Smooth muscle cell (in vitro differentiated cells): Measurements from ENCODE around the gene STMN1. TPM values are rescaled to one million over a fixed set of nuclear protein-coding genes. Genes with fewer than 3 reads are reported as not detected.
A peak's percentile ranks its signal among the peaks of the same experiment; 100 is the strongest.

Source experiments
- DNase-seq: peaks from one replicate; lab custom pipeline; 2025; ENCODE audit not compliant: unreplicated experiment; lab: John Stamatoyannopoulos, UW
- H2AFZ ChIP-seq: fragments of 200-600 bp; sonication (generic); 2 replicates; pipeline ENCODE4 v1.6.0; 2016; ENCODE audit warnings: antibody characterized with exemption, low read depth, mild to moderate bottlenecking
- H3F3A ChIP-seq: fragments of 200-600 bp; sonication (generic); 2 replicates; pipeline ENCODE4 v1.6.0; 2017; ENCODE audit warnings: antibody characterized with exemption, low read depth
- H3K27ac ChIP-seq: fragments of 200-600 bp; sonication (generic); 2 replicates; pipeline ENCODE4 v1.5.1; 2016; ENCODE audit warnings: low read depth, mild to moderate bottlenecking
- H3K27me3 ChIP-seq: fragments of 200-600 bp; sonication (generic); 2 replicates; pipeline ENCODE4 v1.6.1; 2016; ENCODE audit warnings: low read depth, mild to moderate bottlenecking
- H3K36me3 ChIP-seq: fragments of 200-600 bp; sonication (generic); 2 replicates; pipeline ENCODE4 v1.5.1; 2016; ENCODE audit warnings: low read depth
- H3K4me1 ChIP-seq: fragments of 200-600 bp; sonication (generic); 2 replicates; pipeline ENCODE4 v1.5.1; 2016; ENCODE audit warnings: low read depth
- H3K4me2 ChIP-seq: fragments of 200-600 bp; sonication (generic); 2 replicates; pipeline ENCODE4 v1.6.0; 2016; ENCODE audit warnings: mild to moderate bottlenecking
- H3K4me3 ChIP-seq: fragments of 200-600 bp; sonication (generic); 2 replicates; pipeline ENCODE4 v1.5.1; 2016; ENCODE audit warnings: mild to moderate bottlenecking
- H3K79me2 ChIP-seq: fragments of 200-600 bp; sonication (generic); 2 replicates; pipeline ENCODE4 v1.6.0; 2016; ENCODE audit warnings: low read depth, mild to moderate bottlenecking
- H3K9ac ChIP-seq: fragments of 200-600 bp; sonication (generic); 2 replicates; pipeline ENCODE4 v1.6.0; 2016; ENCODE audit warnings: low read depth
- H3K9me3 ChIP-seq: fragments of 200-600 bp; sonication (generic); replicated peaks from 2 replicates; pipeline ENCODE4 v1.5.1; 2016; ENCODE audit warnings: low read depth
- H4K20me1 ChIP-seq: fragments of 200-600 bp; sonication (generic); 2 replicates; pipeline ENCODE4 v1.6.0; 2016; ENCODE audit warnings: low read depth
- CTCF ChIP-seq: fragments of 200-600 bp; sonication (generic); IDR thresholded peaks from 2 replicates; pipeline ENCODE4 v1.5.1; 2017; ENCODE audit warnings: borderline replicate concordance, mild to moderate bottlenecking, antibody characterized with exemption; ENCODE audit not compliant: insufficient read depth, poor library complexity, severe bottlenecking
- WGBS: methylation state at CpG from one replicate; pipeline ENCODE4 v1.1.7; 2016; ENCODE audit warnings: low lambda C conversion rate; 5-methylcytosine and 5-hydroxymethylcytosine counted together
- polyA plus RNA-seq: library from polyadenylated mRNA; unstranded; fragments of >200 nt; fragmentation: Nextera tagmentation; extraction: Ambion mirVana; gene quantifications from 2 replicates; pipeline ENCODE4 v1.2.1, GENCODE V29; 2016
- total RNA-seq: library from RNA; depleted of rRNA; stranded (reverse); fragments of >200 nt; gene quantifications from 2 replicates; pipeline ENCODE4 v1.2.3, GENCODE V29; 2014

Gene STMN1
- total and polyA plus RNA-seq, 2 experiments from 2014 or later: 115 to 331 TPM

GRCh38 chr1:25875856-25876692 is 30.1 kb downstream of the STMN1 start:
- TF ChIP-seq CTCF: no peak
- Histone ChIP-seq H4K20me1 (peaks cover 9% of the 10 kb centered on the region), H2AFZ (peak overlapping the region; percentile 94), H3K4me3 (peak overlapping the region; percentile 72), H3F3A (peaks cover 15% of the 10 kb centered on the region), H3K4me2 (peak overlapping the region; percentile 96), H3K27me3 (no peaks in the 10 kb centered on the region), H3K36me3 (no peaks in the 10 kb centered on the region), H3K79me2 (peaks cover 17% of the 10 kb centered on the region), H3K27ac (peak overlapping the region; percentile 81), H3K9ac (peak overlapping the region; percentile 47), H3K9me3 (no peaks in the 10 kb centered on the region), H3K4me1 (peaks cover 16% of the 10 kb centered on the region)
- 21% methylated on average over 24 of the region's 32 CpGs for WGBS
- DNase-seq: peak; percentile 72

DNA sequence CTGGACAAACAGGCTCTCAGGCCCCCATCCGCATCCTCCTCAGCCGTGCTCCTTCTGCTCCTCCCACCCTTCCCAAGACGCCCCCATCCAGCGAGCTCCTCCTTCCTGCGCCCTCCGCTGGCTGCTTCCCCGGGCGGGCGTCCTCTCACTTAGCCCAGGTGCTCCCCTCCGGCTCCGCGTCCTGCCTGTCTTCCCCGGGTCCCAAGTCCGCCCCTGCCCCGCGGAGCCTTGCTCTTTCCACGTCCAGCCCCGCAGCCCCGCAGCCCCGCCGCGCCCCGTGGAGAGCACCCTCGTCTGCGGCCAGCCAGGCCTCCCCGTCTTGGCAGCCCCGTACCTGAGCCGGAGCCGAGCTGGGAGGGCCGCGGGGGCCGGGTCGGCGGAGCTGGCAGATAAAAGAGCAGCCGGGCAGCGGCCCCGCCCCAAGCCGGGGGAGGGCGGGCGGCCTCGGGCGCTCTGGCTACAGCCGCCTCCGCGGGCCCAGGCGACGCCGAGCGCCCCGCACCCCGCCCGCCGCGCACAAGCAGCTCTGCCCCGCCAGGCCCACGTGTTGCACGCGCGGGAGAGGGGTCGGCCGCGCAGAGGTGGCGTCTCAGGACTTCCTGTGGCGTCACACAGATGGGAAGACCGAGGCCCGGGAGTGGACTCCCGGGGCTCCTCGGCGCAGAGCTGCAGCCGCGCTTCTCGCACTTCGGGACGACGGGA is 30.9 kb downstream of the STMN1 start, which contains the start of gene PAQR7:
Gene PAQR7, minus strand, starts transcription at position 555 of the 702 bp plus-strand sequence. CDS start 11,869 bp downstream, outside the sequence.
- TF ChIP-seq CTCF: no peak
- H3K79me2 ChIP-seq: peaks cover 17% of the 10 kb centered on the region
- DNase-seq: peak; percentile 72
- peaks cover 9% of the 10 kb centered on the region for H4K20me1 ChIP-seq
- WGBS: 1% methylated on average over 27 of the region's 75 CpGs
- H3K36me3 ChIP-seq: no peaks in the 10 kb centered on the region
- peak within 1 kb of the TSS; percentile 94 for H2AFZ ChIP-seq
- H3K9ac ChIP-seq: peak within 1 kb of the TSS; percentile 58
- H3K27me3 ChIP-seq: no peaks in the 10 kb centered on the region
- peak within 1 kb of the TSS; percentile 96 for H3K4me2 ChIP-seq
- peak within 1 kb of the TSS; percentile 81 for H3K27ac ChIP-seq
- peaks cover 16% of the 10 kb centered on the region for H3K4me1 ChIP-seq
- H3K9me3 ChIP-seq: no peaks in the 10 kb centered on the region
- peak within 1 kb of the TSS; percentile 72 for H3K4me3 ChIP-seq
- H3F3A ChIP-seq: peaks cover 15% of the 10 kb centered on the region

GRCh38 chr1:25874635-25875153 is 31.5 kb downstream of the STMN1 start:
- H3K9ac ChIP-seq: peak overlapping the region; percentile 58
- H3K27ac ChIP-seq: peak overlapping the region; percentile 81
- peak overlapping the region; percentile 96 for H3K4me2 ChIP-seq
- 46% methylated on average over 7 of the region's 8 CpGs for WGBS
- H3K36me3 ChIP-seq: no peaks in the 10 kb centered on the region
- peaks cover 17% of the 10 kb centered on the region for H3K79me2 ChIP-seq
- peak overlapping the region; percentile 94 for H2AFZ ChIP-seq
- H4K20me1 ChIP-seq: peaks cover 9% of the 10 kb centered on the region
- H3K27me3 ChIP-seq: no peaks in the 10 kb centered on the region
- no peak for TF ChIP-seq CTCF
- no peaks in the 10 kb centered on the region for H3K9me3 ChIP-seq
- H3F3A ChIP-seq: peaks cover 15% of the 10 kb centered on the region
- peaks cover 16% of the 10 kb centered on the region for H3K4me1 ChIP-seq
- H3K4me3 ChIP-seq: peak overlapping the region; percentile 72
- DNase-seq: no peak
